Measurements from ENCODE around the gene CD79A. TPM values are rescaled to one million over a fixed set of nuclear protein-coding genes. Genes with fewer than 3 reads are reported as not detected.

CD79A gene
- total RNA-seq, 4 donors from 2014 or later: 2.3 to 33.0 (median 8.2) TPM; not detected in 1

DNA sequence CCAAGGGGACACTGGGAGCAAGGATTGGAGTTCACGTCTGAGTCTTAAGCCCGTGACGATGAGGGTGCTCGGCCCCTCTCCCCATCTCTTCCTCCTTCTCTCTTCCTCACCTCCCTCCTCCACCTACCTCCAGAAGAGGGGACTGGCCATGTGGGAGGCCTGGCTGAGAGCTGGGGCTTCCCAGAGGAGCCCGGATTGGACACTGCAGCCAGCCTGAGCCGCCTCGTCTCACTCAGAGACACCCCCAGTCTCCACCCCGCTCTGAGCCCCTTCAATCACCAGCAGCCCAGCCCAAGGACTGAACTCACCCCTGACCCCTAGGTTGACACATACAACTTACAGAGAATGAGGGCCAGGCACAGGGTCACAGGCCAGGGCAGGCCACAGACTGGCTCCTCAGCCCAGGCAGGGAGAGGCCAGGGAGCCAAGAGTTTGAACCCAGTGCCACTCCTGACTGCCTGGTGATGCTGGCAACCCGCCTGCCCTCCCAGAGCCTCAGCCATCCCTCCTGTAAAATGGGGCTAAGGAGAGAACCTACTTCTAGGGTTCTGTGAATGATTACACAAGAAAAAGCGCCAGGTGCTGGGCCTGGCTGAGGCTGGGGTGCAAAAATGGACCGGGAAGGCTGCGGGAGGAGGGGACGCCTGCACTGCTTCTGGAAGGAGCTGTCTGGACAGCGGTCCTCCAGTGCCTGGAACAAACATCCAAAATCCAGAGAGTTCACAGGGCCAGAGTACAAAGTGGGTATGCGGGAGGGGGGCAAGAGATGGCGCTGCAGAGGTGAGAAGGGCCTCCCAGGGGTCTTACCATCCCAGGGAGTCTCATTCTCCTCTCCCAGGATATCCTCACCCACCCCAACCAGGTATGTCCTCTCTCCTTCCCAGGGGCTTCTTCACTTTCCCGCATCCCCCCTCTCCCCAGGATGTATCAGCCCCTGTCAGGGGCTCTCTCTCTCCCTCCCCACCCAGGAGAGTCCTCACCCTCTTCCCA lies 1.1 kb downstream of the CD79A start:
- H3K9me3 ChIP-seq: no peaks in the 10 kb centered on the region
- H3K27ac ChIP-seq: peak overlapping the region; percentile 43 to 74 (median 60)
- no peak overlapping the region for H3K4me3 ChIP-seq

DNA sequence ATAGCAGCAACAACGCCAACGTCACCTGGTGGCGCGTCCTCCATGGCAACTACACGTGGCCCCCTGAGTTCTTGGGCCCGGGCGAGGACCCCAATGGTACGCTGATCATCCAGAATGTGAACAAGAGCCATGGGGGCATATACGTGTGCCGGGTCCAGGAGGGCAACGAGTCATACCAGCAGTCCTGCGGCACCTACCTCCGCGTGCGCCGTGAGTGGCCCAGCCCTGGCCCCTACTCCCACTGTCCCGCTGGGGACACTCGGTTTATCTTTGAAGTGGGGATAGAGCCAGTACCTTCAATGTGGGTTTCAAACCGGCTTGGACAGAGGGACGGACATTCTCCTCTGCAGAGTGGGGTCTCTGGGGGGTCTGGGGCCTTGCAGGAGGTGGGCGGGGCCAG lies 2.0 kb downstream of the CD79A start:
- Histone ChIP-seq H3K36me3 (no peaks in the 10 kb centered on the region), H3K27ac (no peak overlapping the region), H3K9me3 (no peaks in the 10 kb centered on the region), H3K4me1 (peaks cover 0 to 11% (median 7%) of the 10 kb centered on the region in 4 donors), H3K27me3 (no peaks in the 10 kb centered on the region), H3K4me3 (no peak overlapping the region)
- in situ Hi-C loops (cut with MboI; ENCODE audit: low pct_ligation_motif_present in 1 of 4, low pct_unique_long_range_greater_than_20kb in 1 of 4, low sequenced_read_pairs in 3 of 4) (loop anchor here in 1 of 4 donors (10.0 kb wide), 1 partner anchor 76 kb away; the partner anchor contains the start of gene RABAC1), intact Hi-C loops (cut with DNase I; ENCODE audit: low total_unique reads) (no loop called here)
- DNase-seq: no peak
- TF ChIP-seq POLR2A (IDR thresholded peaks at IDR 0.05) (no peak), CTCF (IDR thresholded peaks at IDR 0.05) (no peak), POLR2AphosphoS5 (IDR thresholded peaks at IDR 0.05) (no peak), EP300 (IDR thresholded peaks at IDR 0.05; ENCODE audit: low read depth) (no peak)
- WGBS, 2 donors (ENCODE audit: low coverage in 1 of 2): 87% methylated on average over 21 of the region's 21 CpGs; no CpG with 5 or more reads in 1 of the 2 donors

More for the DNA sequence above, 1.1 kb downstream of the CD79A start:
- peaks cover 0 to 18% (median 8%) of the 10 kb centered on the region in 4 donors for H3K4me1 ChIP-seq
- H3K36me3 ChIP-seq: no peaks in the 10 kb centered on the region
- TF ChIP-seq CTCF (IDR thresholded peaks at IDR 0.05): no peak
- TF ChIP-seq EP300 (IDR thresholded peaks at IDR 0.05; ENCODE audit: low read depth): no peak
- no peak for TF ChIP-seq POLR2AphosphoS5 (IDR thresholded peaks at IDR 0.05)
- TF ChIP-seq POLR2A (IDR thresholded peaks at IDR 0.05): no peak
- DNase-seq: peak; percentile 26
- in situ Hi-C loops (cut with MboI; ENCODE audit: low pct_ligation_motif_present in 1 of 4, low pct_unique_long_range_greater_than_20kb in 1 of 4, low sequenced_read_pairs in 3 of 4): loop anchor here in 1 of 4 donors (10.0 kb wide), 1 partner anchor 77 kb away; the partner anchor contains the start of gene RABAC1
- WGBS, 2 donors (ENCODE audit: low coverage in 1 of 2): 63 to 66% methylated on average over 3 to 17 of the region's 17 CpGs
- intact Hi-C loops (cut with DNase I; ENCODE audit: low total_unique reads): no loop called here
- no peaks in the 10 kb centered on the region for H3K27me3 ChIP-seq

DNA sequence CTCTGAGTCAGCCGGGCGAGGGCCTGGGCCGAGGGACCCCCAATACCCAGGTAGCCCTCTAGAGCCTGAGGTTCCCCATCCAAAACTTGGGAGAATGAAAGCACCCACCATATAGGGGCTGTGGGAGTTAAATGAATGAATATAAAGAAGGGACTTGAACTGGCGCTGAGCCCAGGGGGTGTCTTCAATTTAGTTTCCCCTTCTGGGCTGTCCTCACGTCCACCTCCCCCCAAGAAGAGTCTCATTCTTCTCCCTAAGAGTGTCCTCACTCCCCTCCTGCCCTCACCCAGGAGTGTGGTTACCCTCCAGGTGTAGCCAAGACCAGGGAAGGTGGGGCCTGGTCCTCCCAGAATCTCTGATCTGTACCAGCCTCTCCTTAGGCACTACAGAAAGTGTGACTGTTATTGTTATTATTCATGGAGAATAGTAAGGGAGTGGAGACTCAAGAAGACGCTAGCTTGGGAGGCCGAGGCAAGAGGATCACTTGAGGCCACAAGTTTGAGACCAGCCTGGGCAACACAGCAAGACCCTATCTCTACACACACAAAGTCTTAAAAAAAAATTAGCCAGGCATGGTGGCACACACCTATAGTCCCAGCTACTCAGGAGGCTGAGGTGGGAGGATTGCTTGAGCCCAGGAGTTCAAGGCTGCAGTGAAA lies 2.7 kb downstream of the CD79A start:
- no peak for DNase-seq
- H3K36me3 ChIP-seq: no peaks in the 10 kb centered on the region
- H3K4me3 ChIP-seq: no peak overlapping the region
- no peaks in the 10 kb centered on the region for H3K27me3 ChIP-seq
- 81 to 94% methylated on average over 2 to 7 of the region's 7 CpGs for WGBS, 2 donors (ENCODE audit: low coverage in 1 of 2)
- H3K4me1 ChIP-seq: peaks cover 2 to 15% (median 11%) of the 10 kb centered on the region in 4 donors
- intact Hi-C loops (cut with DNase I; ENCODE audit: low total_unique reads) (no loop called here), in situ Hi-C loops (cut with MboI; ENCODE audit: low pct_ligation_motif_present in 1 of 4, low pct_unique_long_range_greater_than_20kb in 1 of 4, low sequenced_read_pairs in 3 of 4) (loop anchor here in 1 of 4 donors (10.0 kb wide), 1 partner anchor 75 kb away; the partner anchor contains the start of gene RABAC1)
- TF ChIP-seq EP300 (IDR thresholded peaks at IDR 0.05; ENCODE audit: low read depth) (no peak), POLR2AphosphoS5 (IDR thresholded peaks at IDR 0.05) (no peak), POLR2A (IDR thresholded peaks at IDR 0.05) (no peak), CTCF (IDR thresholded peaks at IDR 0.05) (no peak)
- no peak overlapping the region for H3K27ac ChIP-seq
- H3K9me3 ChIP-seq: no peaks in the 10 kb centered on the region

GRCh38 chr19:41880329-41880708 lies 3.2 kb downstream of the CD79A start:
- no peak overlapping the region for H3K27ac ChIP-seq
- 73% methylated on average over 5 of the region's 5 CpGs; no CpG with 5 or more reads in 1 of the 2 donors for WGBS, 2 donors (ENCODE audit: low coverage in 1 of 2)

More at GRCh38 chr19:41880329-41880708, 3.2 kb downstream of the CD79A start:
- no peak for DNase-seq
- H3K36me3 ChIP-seq: no peaks in the 10 kb centered on the region
- H3K4me3 ChIP-seq: no peak overlapping the region
- H3K9me3 ChIP-seq: no peaks in the 10 kb centered on the region
- H3K27me3 ChIP-seq: no peaks in the 10 kb centered on the region
- intact Hi-C loops (cut with DNase I; ENCODE audit: low total_unique reads) (no loop called here), in situ Hi-C loops (cut with MboI; ENCODE audit: low pct_ligation_motif_present in 1 of 4, low pct_unique_long_range_greater_than_20kb in 1 of 4, low sequenced_read_pairs in 3 of 4) (no loop called here)
- TF ChIP-seq EP300 (IDR thresholded peaks at IDR 0.05; ENCODE audit: low read depth) (no peak), POLR2A (IDR thresholded peaks at IDR 0.05) (no peak), POLR2AphosphoS5 (IDR thresholded peaks at IDR 0.05) (no peak), CTCF (IDR thresholded peaks at IDR 0.05) (no peak)
- peaks cover 7 to 20% (median 16%) of the 10 kb centered on the region in 4 donors for H3K4me1 ChIP-seq
